GM12878 (cell line): ENCODE data around the gene BARD1. TPM values are rescaled to one million over a fixed set of nuclear protein-coding genes. Genes with fewer than 3 reads are reported as not detected.
A peak's percentile ranks its signal among the peaks of the same experiment; 100 is the strongest.

Source experiments
- ASH2L ChIP-seq: fragments of 300-600, 200-600 bp; sonication (generic); IDR thresholded peaks from 2 replicates; pipeline ENCODE4 v1.6.1; 2017; ENCODE audit warnings: low read depth, mild to moderate bottlenecking, borderline replicate concordance
- BACH1 ChIP-seq: fragments of 450-650 bp; IDR thresholded peaks from 2 replicates; pipeline ENCODE4 v1.6.1; 2017; ENCODE audit warnings: mild to moderate bottlenecking, borderline replicate concordance
- CREM ChIP-seq: IDR thresholded peaks from 2 replicates; pipeline ENCODE4 v1.6.1; 2014; ENCODE audit warnings: antibody characterized with exemption, low read depth
- E2F4 ChIP-seq: IDR thresholded peaks from 2 replicates; pipeline ENCODE4 v1.6.1; 2012; ENCODE audit warnings: low read depth, low read length, improper control_type of control experiment
- E4F1 ChIP-seq: fragments of 450-650 bp; IDR thresholded peaks from 2 replicates; pipeline ENCODE4 v1.6.1; 2018; ENCODE audit warnings: borderline replicate concordance, mild to moderate bottlenecking; ENCODE audit not compliant: partially characterized antibody
- FOS ChIP-seq: IDR thresholded peaks from 3 replicates; pipeline ENCODE4 v1.6.1; 2011; ENCODE audit warnings: borderline replicate concordance; ENCODE audit not compliant: insufficient read length; ENCODE audit errors: extremely low read depth
- GATAD2B ChIP-seq: fragments of 450-650 bp; conservative IDR thresholded peaks from 2 replicates; pipeline ENCODE4 v1.6.1; 2017; ENCODE audit warnings: low read depth, mild to moderate bottlenecking, moderate library complexity
- HSF1 ChIP-seq: fragments of 150-350 bp; IDR thresholded peaks from 2 replicates; pipeline ENCODE4 v1.6.1; 2014; ENCODE audit warnings: mild to moderate bottlenecking, low read depth, low read length
- IKZF1 ChIP-seq: fragments of 450-650 bp; conservative IDR thresholded peaks from 2 replicates; pipeline ENCODE4 v1.6.1; 2017; ENCODE audit warnings: antibody characterized with exemption, mild to moderate bottlenecking
- IRF3 ChIP-seq: fragments of 450-650 bp; IDR thresholded peaks from 2 replicates; pipeline ENCODE4 v1.6.1; 2014; ENCODE audit warnings: mild to moderate bottlenecking
- IRF4 ChIP-seq: IDR thresholded peaks from 2 replicates; pipeline ENCODE4 v1.6.1; 2011; ENCODE audit warnings: low read depth, low read length
- LARP7 ChIP-seq: fragments of 450-650 bp; IDR thresholded peaks from 2 replicates; pipeline ENCODE4 v1.6.1; 2017; ENCODE audit warnings: mild to moderate bottlenecking
- MLLT1 ChIP-seq: fragments of 450-650 bp; IDR thresholded peaks from 2 replicates; pipeline ENCODE4 v1.6.1; 2016; ENCODE audit warnings: mild to moderate bottlenecking
- NBN ChIP-seq: fragments of 450-650 bp; IDR thresholded peaks from 2 replicates; pipeline ENCODE4 v1.6.1; 2016
- NR2F1 ChIP-seq: fragments of 450-650 bp; conservative IDR thresholded peaks from 2 replicates; pipeline ENCODE4 v1.6.1; 2017; ENCODE audit warnings: mild to moderate bottlenecking
- PKNOX1 ChIP-seq: fragments of 450-650 bp; IDR thresholded peaks from 2 replicates; pipeline ENCODE4 v1.6.1; 2016; ENCODE audit warnings: mild to moderate bottlenecking
- POU2F2 ChIP-seq: IDR thresholded peaks from 3 replicates; pipeline ENCODE4 v1.6.1; 2011; ENCODE audit warnings: low read depth, mild to moderate bottlenecking, low read length, borderline replicate concordance
- RB1 ChIP-seq: fragments of 450-650 bp; formaldehyde crosslinking; IDR thresholded peaks from 2 replicates; pipeline ENCODE4 v1.6.1; 2017; ENCODE audit warnings: mild to moderate bottlenecking, borderline replicate concordance
- RUNX3 ChIP-seq: IDR thresholded peaks from 2 replicates; pipeline ENCODE4 v1.6.1; 2012; ENCODE audit warnings: low read length, inconsistent platforms
- SRF ChIP-seq, 2 experiments: IDR thresholded peaks; 2 replicates each; pipeline ENCODE4 v1.6.1; 2011; ENCODE audit warnings: low read depth in 2 of 2, low read length in 2 of 2, mild to moderate bottlenecking in 1 of 2, moderate library complexity in 1 of 2
- STAT1 ChIP-seq: fragments of 450-650 bp; conservative IDR thresholded peaks from 2 replicates; pipeline ENCODE4 v1.6.1; 2014; ENCODE audit warnings: antibody characterized with exemption, mild to moderate bottlenecking
- STAT3 ChIP-seq: IDR thresholded peaks from 2 replicates; pipeline ENCODE4 v1.6.1; 2011; ENCODE audit warnings: low read depth, low read length, improper control_type of control experiment
- polyA plus RNA-seq, 11 experiments: library from polyadenylated mRNA; depleted of rRNA in 4 of 11; unstranded in 6 of 11; stranded (reverse) in 5 of 11; fragments of >200 nt; fragmentation: Nextera tagmentation in 4 of 11; fragmentation: Illumina TruSeq in 1 of 11; extraction: Ambion mirVana in 4 of 11; extraction: Trizol in 1 of 11; gene quantifications; 1 replicate in 1 of 11; 2 replicates in 10 of 11; pipeline versions ENCODE4 v1.2.1 to v1.2.3, GENCODE V29; 2011 to 2016; ENCODE audit warnings: inconsistent platforms in 2 of 11, missing spikeins in 2 of 11, low read depth in 1 of 11
- total RNA-seq, 4 experiments: library from RNA; depleted of rRNA in 3 of 4; stranded (reverse); fragments of >200 nt in 3 of 4; fragmentation: Illumina TruSeq in 1 of 4; extraction: Trizol in 1 of 4; gene quantifications; 2 replicates each; pipeline versions ENCODE4 v1.2.1 to v1.2.3, GENCODE V29; 2013 to 2021

Gene BARD1
- total and polyA plus RNA-seq, 10 of the 15 experiments (the other 5 are each of a cell fraction or from before 2014, with no cell fraction given), result 15.3 to 45.7 (median 31.6) TPM

- TF ChIP-seq PKNOX1 (no peak), MLLT1 (peak; percentile 72), ASH2L (peak; percentile 85; the same call in 1 of the 2 replicates), STAT3 (no peak), BACH1 (0 out of 2 replicates have a peak, but pooled peaks have one; percentile 14), STAT1 (0 out of 2 replicates have a peak, but pooled peaks have one; percentile 38), RUNX3 (peak; percentile 72), POU2F2 (peak; percentile 49; the same call in 1 of the 3 replicates), HSF1 (no peak), E4F1 (no peak), IRF3 (no peak), SRF (IDR thresholded peaks at IDR 0.05; ENCODE audit: low read depth in 2 of 2, low read length in 2 of 2) (peak in 1 of 2 experiments; percentile 67; a peak in 1 of 4 replicates), NBN (peak; percentile 55; the same call in 1 of the 2 replicates), GATAD2B (peak; percentile 78), NR2F1 (peak; percentile 60; the same call in 1 of the 2 replicates), RB1 (peak; percentile 97), CREM (peak; percentile 23; the same call in 1 of the 2 replicates), IRF4 (no peak), IKZF1 (peak; percentile 89), FOS (no peak), LARP7 (peak; percentile 46; the same call in 1 of the 2 replicates), E2F4 (peak; percentile 89)
These were observed at the start of gene BARD1 (continued) for GRCh38 chr2:214808981-214809750.
